HL-60/S4 (cell line): ENCODE data around the gene PLCH2.

Experiments used
- in situ Hi-C: fragments of 300-500 bp; cut with MboI; formaldehyde crosslinking; loops from 2 replicates; pipeline ENCODE4 v1.14.3; 2022; ENCODE audit warnings: low sequenced_read_pairs

Gene PLCH2

GRCh38 chr1:2554621-2555387 lies 78.7 kb downstream of the PLCH2 start:
- in situ Hi-C loops = no loop called here
